WI38 (cell line): Measurements from ENCODE around the gene SOHLH2.

Experiments used
- H3K4me3 ChIP-seq: 2 replicates; pipeline ENCODE4 v1.5.1; 2011; ENCODE audit warnings: low read depth, mild to moderate bottlenecking, control low read depth, low read length
- TF ChIP-seq, protein P1 (sequence below): IDR thresholded peaks from 2 replicates; pipeline ENCODE4 v1.5.1; 2012; ENCODE audit warnings: low read depth, mild to moderate bottlenecking, control low read depth, low read length

The SOHLH2 gene

DNA sequence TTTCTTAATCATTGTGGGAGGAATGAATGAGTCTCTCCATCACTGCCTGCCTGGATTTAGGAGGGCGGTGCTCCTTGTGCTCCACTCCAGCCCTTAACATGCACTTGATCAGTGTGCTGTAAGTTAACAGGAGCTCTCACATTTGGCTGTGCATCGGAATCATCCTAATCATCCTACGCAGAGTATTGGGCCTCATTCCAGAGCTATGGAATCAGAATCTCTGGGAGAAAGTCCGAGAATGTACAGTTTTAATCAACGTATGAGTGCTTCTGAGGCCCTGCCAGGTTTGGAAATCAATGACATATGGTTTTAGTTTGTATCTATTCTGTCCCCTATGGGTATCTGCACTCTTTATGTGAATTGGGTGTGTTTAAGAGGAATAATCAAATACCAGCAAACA is 48.3 kb downstream of the SOHLH2 start:
- TF ChIP-seq, protein P1, sequence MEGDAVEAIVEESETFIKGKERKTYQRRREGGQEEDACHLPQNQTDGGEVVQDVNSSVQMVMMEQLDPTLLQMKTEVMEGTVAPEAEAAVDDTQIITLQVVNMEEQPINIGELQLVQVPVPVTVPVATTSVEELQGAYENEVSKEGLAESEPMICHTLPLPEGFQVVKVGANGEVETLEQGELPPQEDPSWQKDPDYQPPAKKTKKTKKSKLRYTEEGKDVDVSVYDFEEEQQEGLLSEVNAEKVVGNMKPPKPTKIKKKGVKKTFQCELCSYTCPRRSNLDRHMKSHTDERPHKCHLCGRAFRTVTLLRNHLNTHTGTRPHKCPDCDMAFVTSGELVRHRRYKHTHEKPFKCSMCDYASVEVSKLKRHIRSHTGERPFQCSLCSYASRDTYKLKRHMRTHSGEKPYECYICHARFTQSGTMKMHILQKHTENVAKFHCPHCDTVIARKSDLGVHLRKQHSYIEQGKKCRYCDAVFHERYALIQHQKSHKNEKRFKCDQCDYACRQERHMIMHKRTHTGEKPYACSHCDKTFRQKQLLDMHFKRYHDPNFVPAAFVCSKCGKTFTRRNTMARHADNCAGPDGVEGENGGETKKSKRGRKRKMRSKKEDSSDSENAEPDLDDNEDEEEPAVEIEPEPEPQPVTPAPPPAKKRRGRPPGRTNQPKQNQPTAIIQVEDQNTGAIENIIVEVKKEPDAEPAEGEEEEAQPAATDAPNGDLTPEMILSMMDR, result no peak
- no peak overlapping the region for H3K4me3 ChIP-seq

DNA sequence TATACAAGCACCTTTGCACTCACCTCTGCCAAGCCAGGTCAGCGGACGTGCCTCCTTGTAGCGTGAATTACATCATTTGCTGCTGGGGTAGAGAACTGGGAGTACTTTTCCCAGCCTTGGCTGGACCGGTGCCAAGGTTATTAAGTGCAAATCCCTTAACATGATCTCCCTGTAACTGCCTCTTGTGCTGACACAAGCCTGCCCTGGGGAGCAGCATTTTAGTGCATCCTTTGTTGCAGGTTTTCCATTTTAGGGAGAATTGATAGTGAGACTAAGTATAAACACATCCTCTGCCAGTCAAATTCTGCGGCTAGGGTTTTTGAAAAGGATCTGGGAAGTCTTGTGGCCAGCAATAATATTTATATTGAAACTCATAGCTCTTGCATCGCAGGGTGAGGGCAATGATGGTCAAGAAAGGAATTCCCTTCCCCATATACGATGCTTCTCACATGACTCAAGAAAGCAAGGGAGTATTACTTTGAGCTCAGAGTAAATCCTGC is 50.5 kb downstream of the SOHLH2 start:
- TF ChIP-seq, protein P1, result no peak

DNA sequence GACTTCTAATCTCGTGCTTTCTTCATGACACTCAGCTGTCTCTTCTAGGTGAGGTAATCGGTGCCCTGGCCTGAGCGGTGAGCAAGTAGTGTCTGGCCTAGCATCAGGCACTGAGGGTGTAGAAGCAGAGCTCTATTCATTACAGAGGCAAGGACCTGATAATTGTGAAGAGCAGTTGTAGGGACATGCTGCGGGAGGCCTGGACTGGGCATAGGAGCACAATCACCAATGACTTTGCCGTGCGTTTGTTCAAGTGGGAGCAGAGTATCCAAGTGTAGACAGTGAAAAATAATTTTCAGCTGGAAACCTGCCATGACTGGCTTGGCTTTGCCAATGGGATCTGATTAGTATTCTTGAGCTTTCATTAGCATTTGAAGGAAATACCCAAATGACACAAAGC is 51.1 kb downstream of the SOHLH2 start:
- H3K4me3 ChIP-seq, result no peak overlapping the region
- TF ChIP-seq, protein P1, result no peak

More for the DNA sequence above, 50.5 kb downstream of the SOHLH2 start:
- H3K4me3 ChIP-seq, result no peak overlapping the region

DNA sequence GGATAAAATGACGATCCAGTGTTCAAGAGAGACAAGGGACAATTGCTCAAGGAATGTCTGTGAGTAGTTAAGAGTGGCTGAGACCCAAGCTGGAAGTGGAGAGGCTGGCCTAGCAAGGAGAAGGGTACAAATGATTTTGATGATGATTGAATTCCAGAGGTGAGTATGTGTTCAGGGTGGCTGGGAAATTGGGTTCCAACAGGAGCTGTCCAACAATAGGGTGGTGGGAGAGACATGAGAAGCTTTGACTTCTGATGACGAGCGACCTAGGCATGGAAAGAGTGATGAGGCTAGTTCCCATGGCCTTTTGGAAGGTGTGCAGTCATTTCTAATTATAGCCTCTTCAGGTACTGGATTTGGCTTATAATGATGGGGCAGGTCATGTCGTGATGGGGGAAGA is 54.1 kb downstream of the SOHLH2 start:
- TF ChIP-seq, protein P1, result no peak
- H3K4me3 ChIP-seq, result no peak overlapping the region

DNA sequence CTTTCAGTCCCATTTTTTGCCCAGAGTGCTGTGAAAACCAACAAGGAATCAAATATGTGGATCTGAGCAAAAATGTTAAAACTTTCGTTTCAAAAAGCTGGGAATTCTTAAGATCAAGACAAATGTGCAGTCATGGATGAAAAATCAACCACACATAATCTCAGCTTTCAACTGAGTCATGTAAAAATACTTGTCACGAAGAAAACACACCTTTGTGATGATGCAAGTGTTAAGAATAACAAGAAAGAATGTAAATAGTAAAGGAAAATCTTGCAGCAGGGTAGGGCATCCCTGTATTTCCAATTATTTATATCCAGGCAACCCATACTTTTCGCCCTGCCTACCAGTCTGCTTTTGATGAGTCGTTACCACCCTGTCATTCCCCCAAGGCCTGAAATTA is 55.7 kb downstream of the SOHLH2 start:
- H3K4me3 ChIP-seq, result no peak overlapping the region
- TF ChIP-seq, protein P1, result no peak

DNA sequence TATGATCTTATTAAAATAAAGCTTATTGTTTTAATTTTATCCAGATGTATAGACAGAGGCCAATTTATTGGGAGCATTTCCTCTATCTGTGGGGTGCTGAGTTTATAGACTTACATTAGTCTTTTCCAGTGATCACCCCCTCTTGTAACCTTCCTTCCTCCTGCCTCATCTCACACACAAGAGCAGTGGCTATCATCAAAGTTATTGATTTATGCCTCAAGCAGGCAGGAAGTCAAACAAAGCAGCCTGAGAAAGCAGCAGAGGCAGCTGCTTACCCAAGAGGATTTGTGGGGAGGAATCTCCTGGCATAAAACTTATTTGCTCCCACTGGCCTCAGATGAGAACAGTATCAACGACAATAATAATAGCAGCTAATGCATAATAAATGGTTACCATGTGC is 56.9 kb downstream of the SOHLH2 start:
- TF ChIP-seq, protein P1, result no peak
- H3K4me3 ChIP-seq, result no peak overlapping the region

DNA sequence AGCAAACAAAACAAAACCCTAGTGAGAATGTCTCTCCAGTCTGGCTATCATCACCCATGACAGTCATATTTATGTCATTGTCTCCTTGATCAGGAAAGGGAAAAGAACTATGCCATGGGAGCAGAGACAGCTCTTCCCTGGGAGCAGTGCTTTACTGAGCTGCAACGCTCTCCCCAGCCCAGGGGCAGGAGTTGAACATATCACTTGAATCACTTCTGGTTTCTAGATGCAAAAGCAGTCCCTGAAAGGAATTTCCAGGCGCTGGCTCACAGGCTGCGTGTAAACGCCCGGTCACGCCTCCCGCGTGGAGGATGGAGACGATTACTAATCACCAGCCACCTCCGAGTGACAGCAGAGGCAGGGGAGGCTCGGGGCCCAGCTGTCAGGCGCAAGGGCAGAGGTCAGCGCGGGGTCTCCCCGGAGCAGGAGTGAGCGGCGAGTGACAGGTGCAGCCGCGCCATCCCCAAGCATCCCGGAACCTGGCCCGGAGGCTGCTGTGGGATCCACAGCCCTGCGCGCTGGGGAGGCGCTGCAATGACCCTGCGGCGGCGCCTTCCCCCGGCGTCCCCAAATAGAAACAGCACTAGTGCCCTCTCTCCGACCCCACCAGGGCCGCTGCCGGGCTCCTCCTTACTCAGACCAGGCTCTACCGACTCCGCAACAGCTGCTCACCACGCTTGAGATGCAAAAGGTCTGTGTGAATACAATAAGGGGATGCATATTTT is 59.6 kb downstream of the SOHLH2 start:
- H3K4me3 ChIP-seq, result no peak overlapping the region
- TF ChIP-seq, protein P1, result no peak
